Stromal cell of bone marrow (primary cell): ENCODE results near the gene KRT8.

Source experiments
- DNase-seq: peaks from one replicate; pipeline ENCODE4 v3.0.0-alpha.2; 2012; ENCODE audit warnings: low read depth

The KRT8 gene

DNA sequence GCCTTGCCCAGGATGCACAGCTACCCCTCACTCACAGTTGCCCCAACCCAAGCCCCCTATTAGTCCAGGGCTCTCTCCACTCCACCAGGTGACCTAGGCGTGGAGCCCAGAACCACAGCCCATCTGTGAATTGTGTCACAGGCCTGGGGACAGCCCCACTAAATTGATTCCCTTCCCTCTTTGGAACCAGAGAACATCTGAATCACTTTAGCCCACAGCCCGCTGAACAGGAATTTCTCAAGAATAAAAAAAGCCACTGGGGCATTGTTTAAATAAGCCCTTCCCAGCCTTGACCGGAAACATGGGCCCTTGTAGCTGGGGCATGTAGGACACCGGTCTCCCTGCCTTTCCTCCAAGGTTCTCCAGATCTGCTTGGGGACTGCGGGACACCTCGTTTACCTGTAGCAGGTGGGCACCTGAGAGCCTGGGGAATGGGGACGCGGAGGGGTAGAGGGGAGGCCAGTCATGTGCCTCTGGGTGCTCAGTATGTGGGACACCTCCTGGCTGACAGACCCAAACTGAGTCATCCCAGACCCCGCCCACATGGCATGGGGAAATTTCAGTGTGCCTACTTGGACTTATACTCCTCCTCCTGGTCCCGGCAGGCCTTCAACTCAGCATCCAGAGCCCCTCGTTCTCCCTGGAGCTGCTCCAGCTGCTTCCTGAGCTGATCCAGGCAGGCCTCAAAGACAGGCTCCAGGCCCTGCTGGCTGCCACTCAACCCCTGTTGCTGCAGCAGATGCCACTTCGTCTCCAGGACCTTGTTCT lies 57.4 kb downstream of the KRT8 start:
- no peak for DNase-seq
